Muscle of arm (tissue), 12 donors: ENCODE data around the gene APOBEC3G. TPM values are rescaled to one million over a fixed set of nuclear protein-coding genes. Genes with fewer than 3 reads are reported as not detected.

Experiments used
- DNase-seq: peaks from one replicate; pipeline ENCODE4 v3.0.0-alpha.2; 2013
- polyA plus RNA-seq, 12 donors: library from polyadenylated mRNA; unstranded; fragments of 120-200 nt; gene quantifications; one replicate each; pipeline ENCODE4 v1.2.1, GENCODE V29; 2013; ENCODE audit not compliant: insufficient read length in 12 of 12

Gene APOBEC3G
- polyA plus RNA-seq, 12 donors: 1.7 to 10.5 (median 3.6) TPM; not detected in 1

GRCh38 chr22:39090426-39091064 is 13.5 kb downstream of the APOBEC3G start:
- no peak for DNase-seq

GRCh38 chr22:39091126-39092081 is 14.3 kb downstream of the APOBEC3G start:
- no peak for DNase-seq

GRCh38 chr22:39092111-39092862 is 15.2 kb downstream of the APOBEC3G start:
- DNase-seq: no peak

GRCh38 chr22:39094717-39095389 is 17.8 kb downstream of the APOBEC3G start:
- DNase-seq: no peak

GRCh38 chr22:39095971-39096370 is 18.9 kb downstream of the APOBEC3G start:
- no peak for DNase-seq

- no peak for DNase-seq
Measured at GRCh38 chr22:39097098-39098020, 20.3 kb downstream of the APOBEC3G start, which contains the start of gene APOBEC3H. TSS of gene APOBEC3H (plus strand) at chr22:39097244. CDS start at chr22:39100279, 3,035 bp downstream.

GRCh38 chr22:39098026-39098425 is 21.0 kb downstream of the APOBEC3G start:
- no peak for DNase-seq

GRCh38 chr22:39098576-39098975 is 21.5 kb downstream of the APOBEC3G start:
- no peak for DNase-seq

- no peak for DNase-seq
Measured at GRCh38 chr22:39101226-39101625, 24.2 kb downstream of the APOBEC3G start.

GRCh38 chr22:39103431-39103830 is 26.4 kb downstream of the APOBEC3G start:
- no peak for DNase-seq

GRCh38 chr22:39106326-39106725 is 29.3 kb downstream of the APOBEC3G start:
- DNase-seq: no peak

GRCh38 chr22:39108487-39108886 is 31.4 kb downstream of the APOBEC3G start:
- DNase-seq: no peak

- no peak for DNase-seq
Measured at GRCh38 chr22:39109361-39109760, 32.3 kb downstream of the APOBEC3G start.

GRCh38 chr22:39110631-39111561 is 33.8 kb downstream of the APOBEC3G start:
- no peak for DNase-seq

- no peak for DNase-seq
Measured at GRCh38 chr22:39114112-39114511, 37.0 kb downstream of the APOBEC3G start.

- DNase-seq: no peak
Measured at GRCh38 chr22:39115570-39115969, 38.5 kb downstream of the APOBEC3G start.

GRCh38 chr22:39115977-39116621 is 39.0 kb downstream of the APOBEC3G start:
- DNase-seq: no peak

- peak; percentile 34 for DNase-seq
Measured at GRCh38 chr22:39117585-39118191, 40.6 kb downstream of the APOBEC3G start.
